NCI-H524 (cell line): ENCODE measurements around the gene FKRP.
A peak's percentile ranks its signal among the peaks of the same experiment; 100 is the strongest.
"Not testable (repeated sequence)": the region's sequence is repeated elsewhere in the genome, so short reads cannot be mapped to it uniquely, and the experiment has no call there.

Source experiments
- DNase-seq, 2 experiments: peaks; one replicate each; lab custom pipeline; 2025; lab: John Stamatoyannopoulos, UW

FKRP gene

DNA sequence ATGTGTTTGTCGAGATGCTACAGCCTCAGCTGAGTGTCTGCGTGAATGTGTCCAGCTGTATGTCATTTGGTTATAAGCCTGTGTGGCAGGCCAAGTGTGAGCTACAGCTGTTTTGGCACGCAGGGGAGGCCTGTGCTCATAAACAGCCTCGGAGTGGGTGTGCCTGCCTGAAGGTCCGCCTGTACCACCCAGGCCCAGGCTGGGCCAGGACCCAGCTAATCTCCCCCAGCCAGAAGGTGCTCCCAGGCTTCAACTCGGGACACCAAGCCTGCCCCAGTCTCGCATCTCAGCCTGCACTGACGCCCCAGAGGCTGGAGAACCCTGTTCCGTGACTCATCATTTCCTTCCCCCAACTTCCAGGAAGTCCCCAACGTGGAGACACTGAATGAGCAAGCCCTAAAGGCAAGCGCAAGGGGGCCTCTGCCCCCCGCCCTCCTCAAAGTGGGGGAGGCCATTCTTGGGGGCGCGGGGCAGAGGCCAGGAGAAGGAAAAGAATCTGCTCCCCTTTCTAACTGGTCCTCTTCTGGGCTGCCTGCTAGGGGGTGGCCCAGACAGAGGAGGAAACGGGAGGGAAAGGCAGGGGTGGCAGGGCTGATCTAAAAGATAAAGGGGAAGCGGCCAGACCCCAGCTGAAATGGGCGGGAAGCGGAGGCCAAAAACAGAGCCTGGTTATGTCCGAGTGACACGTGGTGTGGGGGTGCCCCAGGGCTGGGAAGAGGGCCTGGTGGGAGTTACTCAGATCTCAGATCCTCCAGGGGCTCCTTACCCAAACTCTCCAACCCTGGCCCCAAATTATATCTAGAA lies 40.6 kb downstream of the FKRP start:
- DNase-seq: peak; percentile 47 to 70

DNA sequence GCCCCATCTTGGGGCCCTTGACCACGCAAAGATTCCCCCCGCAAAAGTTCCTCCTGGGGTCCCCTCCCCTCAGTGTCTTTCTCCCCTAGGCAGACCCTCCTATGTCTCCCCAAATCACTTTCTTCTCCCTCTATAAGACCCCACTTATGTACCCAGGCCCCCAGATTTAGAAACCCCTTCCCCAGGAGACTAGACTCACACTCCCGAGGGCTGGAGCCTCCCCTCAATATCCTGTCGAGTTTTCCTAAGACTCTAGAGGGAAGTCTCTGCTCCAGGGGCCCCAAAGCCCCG lies 41.1 kb downstream of the FKRP start:
- no peak for DNase-seq

DNA sequence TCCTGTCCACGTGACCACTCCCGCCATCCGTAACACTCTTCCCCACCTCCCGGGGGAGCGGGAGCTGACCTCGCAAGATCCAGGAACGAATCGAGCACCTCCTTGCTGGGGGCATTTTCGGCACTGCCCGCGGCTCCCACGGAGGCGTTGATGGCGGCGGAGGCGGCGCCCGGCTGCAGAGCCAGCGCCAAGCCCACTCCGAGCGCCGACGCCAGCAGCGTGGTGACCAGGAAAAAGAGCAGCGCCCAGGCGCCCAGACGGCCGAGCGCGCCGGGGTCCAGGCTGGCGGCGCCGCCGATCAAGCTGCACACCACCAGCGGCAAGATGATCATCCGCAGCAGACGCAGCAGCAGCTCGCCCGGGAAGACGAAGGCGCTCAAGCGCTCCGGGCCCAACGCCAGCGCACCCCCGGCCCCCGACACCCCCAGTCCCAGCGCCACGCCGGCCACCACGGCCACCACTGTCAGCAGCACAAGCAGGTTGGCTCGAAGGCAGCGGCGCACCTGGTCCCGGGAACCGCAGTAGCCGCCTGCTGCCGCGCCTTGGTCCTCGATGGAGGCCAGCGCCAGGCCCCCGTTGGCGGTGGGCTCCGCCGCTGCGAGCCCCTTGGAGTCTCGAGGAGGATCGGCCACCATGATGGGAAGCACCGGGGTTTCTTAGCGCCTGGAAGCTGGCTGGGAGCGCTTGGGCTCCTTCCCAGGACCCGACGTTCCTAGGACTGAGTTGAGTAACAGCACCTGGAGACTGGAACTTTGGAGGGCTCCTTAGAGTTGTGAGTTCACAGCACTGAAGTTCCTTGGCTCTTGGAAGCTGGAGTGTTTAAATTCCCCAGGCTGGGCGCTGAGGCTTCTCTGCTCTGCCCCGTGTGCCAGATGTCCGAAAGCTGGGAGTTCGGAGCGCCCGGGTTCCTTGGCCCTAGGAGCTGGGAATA lies 41.7 kb downstream of the FKRP start:
- DNase-seq: peak; percentile 41 to 59

DNA sequence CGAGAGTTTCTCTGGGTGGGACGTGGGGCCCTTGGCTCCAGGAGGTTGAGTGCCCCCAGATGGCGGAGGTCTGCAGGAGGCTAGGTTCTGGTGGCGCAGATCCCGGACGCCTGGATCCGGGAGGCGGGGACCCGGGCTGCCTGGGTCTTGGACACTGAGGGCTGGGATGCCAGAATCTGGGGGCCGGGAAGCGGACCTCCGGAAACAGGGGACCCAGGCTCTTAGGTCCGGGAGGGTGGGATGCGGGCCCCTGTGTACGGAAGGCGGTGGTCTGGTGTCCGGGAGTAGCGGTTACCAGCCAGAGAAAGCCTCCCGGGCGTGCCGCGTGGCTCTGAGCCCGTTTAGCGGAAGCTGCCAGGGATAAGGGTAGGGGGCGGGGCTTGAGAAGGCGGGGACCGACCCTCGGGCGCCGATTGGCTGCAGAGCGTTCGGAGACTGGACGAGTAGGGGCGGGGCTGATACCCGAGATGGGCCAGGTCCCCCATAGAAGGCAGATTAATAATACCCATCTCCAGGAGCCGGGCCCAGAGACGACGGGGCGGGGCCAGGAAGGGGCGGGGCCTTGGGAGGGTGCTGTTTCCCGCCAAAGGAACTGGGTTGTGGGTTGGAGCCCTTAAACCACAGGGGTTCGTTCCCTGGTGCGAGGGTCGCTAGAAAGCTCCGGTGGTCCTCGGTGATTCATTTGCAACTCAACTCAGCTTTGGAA lies 42.6 kb downstream of the FKRP start, which contains the start of gene SLC1A5:
Gene SLC1A5 (minus strand): TSS at position 333 of the 706 bp plus-strand sequence. CDS start 629 bp downstream, outside the sequence.
- DNase-seq: peak; percentile 92 to 95

DNA sequence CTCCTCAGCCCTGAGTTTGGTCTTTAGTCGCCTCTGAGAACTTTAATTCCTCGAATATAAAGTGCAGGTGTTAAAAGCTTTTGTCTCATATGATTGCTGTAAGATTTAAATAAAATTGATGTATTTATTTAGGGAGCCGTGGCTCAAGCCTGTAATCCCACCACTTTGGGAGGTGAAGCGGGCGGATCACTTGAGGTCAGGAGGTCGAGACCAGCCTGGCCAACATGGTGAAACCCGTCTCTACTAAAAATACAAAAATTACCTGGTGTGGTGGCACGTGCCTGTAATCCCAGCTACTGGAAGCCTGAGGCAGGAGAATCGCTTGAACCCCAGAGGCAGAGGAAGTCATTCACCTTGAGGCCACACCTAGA lies 43.1 kb downstream of the FKRP start:
- no peak for DNase-seq

DNA sequence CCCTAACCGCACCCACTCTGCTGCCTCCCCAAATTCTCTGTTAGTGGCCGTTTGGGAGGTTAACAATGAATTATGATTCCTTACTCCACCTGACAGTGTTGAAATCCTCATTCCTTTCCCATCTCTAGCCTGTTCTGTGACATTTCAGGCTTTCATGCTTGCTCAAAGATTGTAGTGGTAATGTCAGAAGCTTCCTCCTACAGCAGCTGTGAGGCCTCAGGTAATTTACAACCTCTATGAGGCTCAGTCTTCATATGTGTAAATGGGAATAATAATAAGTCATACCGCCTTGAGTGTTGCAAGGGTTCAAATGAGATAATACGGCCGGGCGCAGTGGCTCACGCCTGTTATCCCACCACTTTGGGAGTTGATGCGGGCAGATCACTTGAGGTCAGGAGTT lies 43.5 kb downstream of the FKRP start:
- DNase-seq: no peak

DNA sequence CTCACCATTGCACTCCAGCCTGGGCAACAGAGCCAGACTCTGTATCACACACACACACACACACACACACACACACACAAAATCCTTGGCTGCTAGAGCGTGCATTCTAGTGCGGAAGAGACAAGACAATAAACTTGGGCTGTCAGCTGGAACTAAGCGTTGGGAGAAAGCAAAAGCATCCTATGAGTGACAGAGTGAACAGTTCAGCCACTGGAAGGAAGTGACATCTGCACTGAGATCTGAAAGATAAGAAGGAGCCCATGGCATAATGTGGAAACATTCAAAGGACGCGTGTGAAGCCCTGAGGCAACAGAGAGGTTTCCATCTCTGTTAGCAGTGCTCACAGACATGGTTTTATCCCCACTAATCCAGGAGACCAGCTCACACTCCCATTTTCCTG lies 46.1 kb downstream of the FKRP start:
- no peak for DNase-seq

DNA sequence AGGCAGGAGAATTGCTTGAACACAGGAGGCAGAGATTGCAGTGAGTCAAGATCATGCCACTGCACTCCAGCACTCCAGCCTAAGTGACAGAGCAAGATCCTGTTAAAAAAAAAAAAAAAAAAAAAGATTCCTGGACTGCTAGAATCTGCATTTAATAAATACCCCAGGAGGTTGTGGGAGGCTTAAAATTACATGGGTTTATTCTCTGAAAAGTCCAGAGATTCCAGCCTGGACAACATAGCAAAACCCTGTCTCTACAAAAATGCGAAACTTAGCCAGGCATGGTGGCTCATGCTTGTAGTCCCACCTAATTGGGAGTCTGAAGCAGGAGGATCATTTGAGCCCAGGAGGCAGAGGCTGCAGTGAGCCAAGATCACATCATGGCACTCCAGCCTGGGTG lies 52.0 kb downstream of the FKRP start:
- no peak for DNase-seq

DNA sequence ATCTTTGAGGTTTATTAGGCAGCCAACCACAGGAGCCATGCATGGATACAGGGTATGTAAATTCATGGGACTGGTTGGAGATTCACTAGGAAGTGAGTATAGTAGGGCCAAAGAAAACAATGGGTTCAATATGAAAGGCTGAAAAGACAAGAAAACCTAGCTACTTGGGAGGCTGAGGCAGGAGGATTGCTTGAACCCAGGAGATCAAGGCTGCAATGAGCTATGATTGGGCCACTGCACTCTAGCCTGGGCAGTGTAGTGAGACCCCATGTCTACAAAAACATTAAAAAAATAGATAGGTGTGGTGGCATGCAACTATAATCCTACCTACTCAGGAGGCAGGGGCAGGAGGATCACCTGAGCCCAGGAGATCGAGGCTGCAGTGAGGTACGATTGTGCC lies 52.9 kb downstream of the FKRP start:
- no peak for DNase-seq

DNA sequence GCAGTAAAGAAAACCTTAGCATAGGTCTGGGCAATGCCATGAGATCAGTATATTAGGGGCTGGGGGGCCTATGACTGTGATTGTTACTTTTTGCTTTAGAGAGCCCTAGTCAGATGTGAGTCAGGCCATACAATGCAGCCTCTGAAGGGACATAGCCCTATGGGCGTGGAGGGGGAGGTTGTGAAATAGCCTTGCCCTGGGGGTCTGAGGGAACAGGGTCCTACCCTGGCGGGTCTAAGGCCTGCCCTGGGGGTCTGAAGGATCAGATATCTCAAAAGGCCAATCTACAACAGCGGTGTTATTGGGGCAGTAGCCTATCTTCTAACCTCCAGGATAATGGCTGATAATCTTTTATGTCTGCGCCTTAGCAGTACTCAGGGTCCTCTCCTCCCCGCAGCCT lies 56.3 kb downstream of the FKRP start:
- DNase-seq: no peak

DNA sequence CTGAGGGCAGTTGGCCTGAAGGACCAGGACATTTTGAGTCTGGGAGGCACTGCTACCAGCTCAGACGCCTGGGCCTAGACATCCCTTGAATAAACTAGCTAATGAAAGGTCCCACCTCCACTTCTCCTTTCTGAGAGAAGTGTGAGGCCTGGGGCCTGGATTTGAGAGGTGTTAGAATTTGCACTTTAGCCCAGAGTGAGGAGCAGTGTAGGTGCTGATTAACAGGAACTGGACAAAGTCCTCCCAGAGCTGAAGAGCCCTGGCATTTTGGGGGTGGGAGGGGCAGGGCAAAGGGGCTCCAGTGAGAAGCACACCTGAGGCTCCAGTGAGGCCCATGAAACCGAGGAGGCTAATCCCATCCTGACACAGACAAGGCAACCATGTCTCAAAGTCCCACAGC lies 57.7 kb downstream of the FKRP start:
- DNase-seq: no peak

DNA sequence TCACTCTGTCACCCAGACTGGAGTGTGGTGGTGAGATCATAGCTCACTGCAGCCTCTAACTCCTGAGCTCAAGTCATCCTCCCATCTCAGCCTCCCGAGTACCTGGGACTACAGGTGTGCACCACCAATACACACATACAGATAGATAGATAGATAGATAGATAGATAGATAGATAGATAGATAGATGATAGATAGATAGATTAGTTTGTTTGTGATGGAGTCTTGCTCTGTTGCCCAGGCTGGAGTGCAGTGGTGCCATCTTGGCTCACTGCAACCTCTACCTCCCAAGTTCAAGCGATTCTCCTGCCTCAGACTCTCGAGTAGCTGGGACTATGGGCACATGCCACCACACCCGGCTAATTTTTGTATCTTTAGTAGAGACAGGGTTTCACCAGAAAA lies 58.6 kb downstream of the FKRP start:
- DNase-seq: not testable (repeated sequence)

DNA sequence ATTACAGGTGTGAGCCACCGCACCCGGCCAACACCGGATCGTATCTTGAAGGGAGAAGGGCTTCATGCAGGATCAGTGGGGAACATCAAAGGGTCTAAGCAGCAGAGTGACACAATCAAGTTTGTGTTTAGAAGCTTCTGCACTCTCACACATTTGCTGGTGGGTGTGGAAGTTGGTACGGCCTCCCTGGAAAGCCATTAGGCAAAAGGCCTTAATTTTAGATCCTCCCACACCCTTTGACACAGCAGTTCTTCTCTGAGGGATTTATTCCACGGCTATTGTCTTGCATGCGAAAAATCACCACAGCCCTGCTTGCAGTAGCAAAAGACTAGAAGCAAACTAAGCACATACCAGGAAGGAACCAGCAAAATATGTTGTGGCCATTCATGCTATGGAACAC lies 60.8 kb downstream of the FKRP start:
- no peak for DNase-seq
